GM19193 (cell line): ENCODE measurements around the gene TMEM260.

Experiments used
- POLR2A ChIP-seq: IDR thresholded peaks from 4 replicates; pipeline ENCODE4 v1.6.1; 2011; ENCODE audit not compliant: insufficient read depth, insufficient read length; ENCODE audit errors: extremely low read depth

TMEM260 gene

GRCh38 chr14:56687123-56687522 lies 107.5 kb downstream of the TMEM260 start:
- no peak for TF ChIP-seq POLR2A

- no peak for TF ChIP-seq POLR2A
These were observed 115.0 kb downstream of the TMEM260 start for GRCh38 chr14:56694609-56695008.
